Breast epithelium (tissue), 3 donors: ENCODE data around the gene UMODL1.

Source experiments
- CTCF ChIP-seq, 3 donors: fragments of 450-650 bp; IDR thresholded peaks; one replicate each; pipeline ENCODE4 v1.5.1; 2016 to 2017; ENCODE audit warnings: antibody characterized with exemption in 3 of 3, mild to moderate bottlenecking in 3 of 3, moderate library complexity in 3 of 3
- POLR2A ChIP-seq: fragments of 450-650 bp; IDR thresholded peaks from one replicate; pipeline ENCODE4 v1.6.1; 2016; ENCODE audit warnings: antibody characterized with exemption, mild to moderate bottlenecking, moderate library complexity
- POLR2AphosphoS5 ChIP-seq, 3 donors: sonication (generic); formaldehyde crosslinking; IDR thresholded peaks; one replicate each; pipeline ENCODE4 v1.6.1; 2017; ENCODE audit warnings: antibody characterized with exemption in 3 of 3

- TF ChIP-seq CTCF (IDR thresholded peaks at IDR 0.05) (no peak), POLR2AphosphoS5 (IDR thresholded peaks at IDR 0.05) (no peak), POLR2A (no peak)
Observed at GRCh38 chr21:42068256-42068545, 2.9 kb upstream of the UMODL1 start.
